ENCODE data around the gene SUPT4H1.

Gene SUPT4H1

DNA sequence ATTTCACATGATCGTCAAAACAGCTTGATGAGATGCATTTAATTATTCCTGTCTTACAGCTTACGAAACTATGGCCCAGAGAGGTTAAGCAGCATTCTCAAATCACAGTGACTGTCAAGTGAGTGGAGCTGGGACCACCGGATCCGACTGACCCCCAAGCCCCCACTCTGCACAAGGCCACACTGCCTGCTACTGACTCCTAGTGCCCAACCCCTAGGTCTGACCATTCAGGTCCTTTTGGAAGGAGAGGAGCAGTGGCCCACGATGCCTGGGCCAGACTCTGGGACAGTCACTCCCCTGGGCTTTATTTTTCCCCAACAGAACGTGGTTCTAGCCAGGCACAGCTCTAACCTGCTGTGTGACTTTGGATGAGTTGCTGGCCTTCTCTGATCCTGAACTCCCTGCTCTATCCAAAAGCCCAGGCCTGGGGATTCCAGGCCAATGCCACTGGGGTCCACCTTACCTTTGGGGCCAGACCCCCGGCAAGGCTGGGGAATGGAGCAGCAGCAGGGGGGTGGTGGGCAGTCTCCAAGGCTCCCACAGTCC lies 33.3 kb downstream of the SUPT4H1 start:
- no peak for DNase-seq (ENCODE audit: low read depth in 2 of 2)

DNA sequence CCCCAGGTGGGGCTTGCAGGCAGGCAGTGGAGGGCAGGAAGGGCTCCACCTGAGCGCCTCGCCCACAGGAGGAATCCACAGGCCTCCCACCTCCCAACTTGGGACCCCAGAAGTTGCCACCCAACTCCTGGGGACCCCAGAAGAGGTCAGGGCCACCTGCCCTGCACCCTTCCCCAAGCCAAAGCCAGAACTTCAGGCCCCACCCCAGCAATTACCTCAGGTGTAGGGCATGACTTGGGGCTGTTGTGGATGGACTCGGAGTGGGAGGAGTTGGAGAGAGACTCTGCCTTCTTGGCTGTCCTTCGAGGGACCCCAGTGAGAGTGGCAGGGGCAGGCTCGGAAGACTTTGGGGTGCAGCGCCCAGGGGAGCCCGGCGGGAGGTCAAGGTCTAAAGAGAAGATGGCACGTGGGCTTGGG lies 33.9 kb downstream of the SUPT4H1 start:
- no peak for DNase-seq (ENCODE audit: low read depth in 2 of 2)

DNA sequence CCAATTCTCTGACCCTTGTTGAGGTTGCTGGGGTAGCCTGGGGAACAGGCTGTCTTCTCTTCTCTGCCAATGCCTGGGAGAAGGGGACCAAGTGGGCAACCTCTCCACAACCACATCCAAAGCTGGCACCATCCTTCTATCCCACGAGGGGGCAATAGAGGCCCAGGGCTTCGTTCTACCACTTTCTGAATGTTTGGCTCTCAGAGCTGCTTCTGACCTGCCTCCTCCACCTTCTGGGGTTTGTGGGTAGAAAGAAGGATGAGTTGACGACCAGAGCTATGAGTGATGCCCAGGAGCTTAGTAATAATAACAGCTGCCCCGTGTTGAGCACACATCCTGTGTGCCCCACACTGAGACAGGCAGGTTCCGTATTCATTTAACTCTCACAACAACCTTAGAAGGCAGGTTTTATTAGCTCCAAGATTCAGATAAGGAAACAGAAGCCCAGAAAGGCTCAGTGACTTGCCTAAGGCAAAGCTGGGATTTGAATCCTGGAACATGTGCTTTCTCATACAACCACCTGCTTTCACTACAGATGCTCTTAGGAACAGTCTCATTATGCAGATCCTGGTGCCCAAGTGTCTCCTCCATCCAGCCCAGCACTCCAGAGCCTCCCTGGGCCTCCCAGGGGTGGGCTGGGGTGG lies 34.5 kb downstream of the SUPT4H1 start:
- peak; percentile 50 to 66 for DNase-seq (ENCODE audit: low read depth in 2 of 2)

DNA sequence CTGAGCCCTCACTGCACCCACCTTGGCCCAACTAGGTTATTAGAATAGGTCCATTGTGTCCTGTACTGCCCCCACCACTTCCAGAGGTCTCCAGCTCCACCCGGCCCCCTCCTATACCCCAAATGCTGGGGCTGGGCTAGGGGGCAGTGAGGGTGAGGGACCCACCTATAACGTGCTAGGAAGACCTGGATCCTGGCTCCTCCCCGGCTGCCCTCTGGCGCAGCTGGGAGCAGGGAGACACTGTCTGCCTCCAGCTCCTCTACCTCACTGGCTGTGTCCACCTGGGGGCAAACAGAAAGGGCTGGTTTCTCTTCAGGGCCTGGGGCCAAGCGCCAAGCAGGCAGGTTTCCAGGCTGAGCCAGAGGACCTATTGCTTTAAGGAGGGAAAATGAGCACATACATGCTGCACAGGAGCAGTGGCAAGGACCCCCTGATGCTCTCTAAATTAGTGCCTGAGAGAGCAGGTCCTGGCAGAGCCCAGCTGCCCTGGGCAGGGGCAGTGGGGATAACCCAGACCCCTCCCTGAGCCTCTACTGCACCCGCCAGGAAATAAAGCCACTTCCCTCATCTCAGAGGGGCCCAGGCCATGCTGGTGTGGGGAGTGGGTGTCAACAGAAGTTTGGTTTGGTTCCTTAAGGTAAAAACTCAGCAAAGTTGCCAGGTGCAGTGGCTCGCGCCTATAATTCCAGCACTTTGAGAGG lies 35.6 kb downstream of the SUPT4H1 start:
- no peak for DNase-seq (ENCODE audit: low read depth in 2 of 2)

DNA sequence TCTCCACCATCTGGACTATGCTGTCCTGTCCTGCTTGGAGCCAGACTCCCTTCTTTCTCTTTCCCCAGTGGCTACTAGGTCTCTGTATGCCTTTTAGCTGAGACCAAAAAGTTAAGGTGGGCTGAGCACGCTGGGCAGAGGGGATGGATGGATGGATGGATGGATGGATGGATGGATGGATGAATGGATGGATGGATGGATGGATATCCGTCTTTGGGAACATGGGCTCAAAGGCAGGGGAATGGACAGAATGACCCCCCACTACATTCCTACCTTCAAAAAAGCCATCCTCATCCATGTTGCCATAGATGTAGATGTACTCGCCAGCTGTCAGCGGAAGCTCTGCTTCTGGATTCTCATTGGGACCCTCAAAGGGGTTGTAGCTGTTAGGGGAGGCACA lies 36.3 kb downstream of the SUPT4H1 start:
- no peak for DNase-seq (ENCODE audit: low read depth in 2 of 2)

DNA sequence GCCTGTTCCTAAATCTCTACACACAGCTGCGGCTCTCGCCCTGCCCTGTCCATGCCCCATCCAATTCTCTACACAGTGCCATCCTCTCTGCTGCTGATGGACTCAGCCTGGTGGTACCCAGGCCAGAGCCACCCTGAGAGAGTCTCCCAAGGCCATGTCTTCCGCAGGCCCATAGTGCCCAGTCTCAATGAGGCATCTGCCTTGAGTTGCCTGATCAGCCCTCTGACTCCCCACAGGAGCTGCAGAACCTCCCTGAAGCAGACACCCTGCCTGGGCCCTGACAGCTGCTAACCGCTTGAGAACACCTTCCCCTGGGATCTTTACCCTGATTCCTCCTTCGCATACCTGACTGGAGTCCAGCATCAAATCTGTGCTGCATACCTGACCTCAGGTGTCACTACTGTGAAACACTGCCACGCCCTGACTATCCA lies 36.7 kb downstream of the SUPT4H1 start:
- DNase-seq (ENCODE audit: low read depth in 2 of 2), result no peak

DNA sequence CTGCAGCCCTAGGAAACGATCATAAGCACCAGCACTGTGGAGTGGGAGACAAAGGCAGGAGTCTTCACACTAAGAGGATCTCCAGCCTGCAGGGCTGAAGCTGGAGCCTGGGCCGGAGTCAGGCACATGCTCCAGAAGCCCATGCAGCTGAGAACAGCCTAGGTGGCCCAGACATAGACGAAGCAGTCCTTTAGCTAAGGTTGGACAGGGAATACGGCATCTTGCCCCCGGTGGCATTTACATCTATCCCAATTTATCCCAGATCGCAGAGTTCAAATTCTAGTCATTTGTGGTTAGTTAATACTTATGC lies 37.3 kb downstream of the SUPT4H1 start:
- DNase-seq (ENCODE audit: low read depth in 2 of 2), result no peak

DNA sequence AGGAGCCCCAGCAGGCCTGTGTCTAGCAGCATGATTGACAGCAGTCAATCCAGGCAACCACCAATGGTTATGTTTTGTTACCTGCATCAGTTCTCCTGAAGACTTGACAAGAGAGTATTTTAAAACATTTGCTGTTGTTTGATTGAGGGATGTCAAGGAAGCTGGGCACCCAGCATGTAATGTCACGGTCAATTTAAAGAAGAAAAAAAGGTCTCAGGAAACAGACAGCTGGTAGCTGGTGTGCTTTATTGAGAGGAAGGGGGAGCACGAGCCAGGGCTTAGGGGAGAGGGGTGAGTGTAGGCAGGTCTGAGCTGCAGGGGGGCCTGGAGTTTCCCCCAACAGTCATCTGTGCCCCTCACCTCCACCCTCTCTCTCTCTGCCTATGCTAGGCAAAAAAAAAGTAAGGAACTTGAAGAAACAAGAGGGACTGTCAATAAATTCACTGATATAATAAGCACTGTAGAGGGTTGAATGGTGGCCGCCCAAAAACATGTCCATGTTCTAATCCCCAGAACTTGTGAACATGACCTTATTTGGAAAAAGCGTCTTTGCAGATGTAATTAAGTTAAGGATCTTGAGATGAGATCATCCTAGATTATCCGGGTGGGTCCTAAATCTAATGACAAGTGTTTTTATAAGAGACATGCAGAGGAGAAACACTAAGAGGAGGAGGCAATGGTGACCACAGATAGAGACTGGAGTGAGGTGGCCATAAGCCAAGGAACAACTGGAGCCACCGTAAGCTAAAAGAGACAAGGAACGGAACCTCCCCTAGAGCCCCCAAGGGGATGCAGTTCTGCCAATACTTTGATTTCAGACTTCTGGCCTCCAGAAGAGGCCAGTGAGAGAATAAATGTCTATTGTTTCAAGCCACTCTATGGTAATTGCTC lies 37.9 kb downstream of the SUPT4H1 start:
- no peak for DNase-seq (ENCODE audit: low read depth in 2 of 2)

DNA sequence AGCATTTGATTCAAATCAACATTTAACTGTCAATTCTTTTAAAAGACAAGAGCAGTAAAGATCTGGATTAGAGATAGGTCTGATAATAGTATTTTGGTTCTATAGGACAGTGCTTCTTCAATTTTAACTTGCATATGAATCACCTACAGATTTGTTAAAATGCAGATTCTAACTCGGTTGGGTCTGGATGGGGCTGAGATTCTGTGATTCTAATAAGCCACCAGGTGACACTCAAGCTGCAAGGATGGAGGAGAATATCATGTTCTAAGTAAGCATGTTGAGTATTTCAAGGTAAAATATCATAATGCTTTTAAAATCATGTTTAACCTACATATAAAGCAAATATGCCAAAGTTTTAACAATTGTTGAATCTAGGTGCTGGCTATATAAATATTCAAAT lies 39.2 kb downstream of the SUPT4H1 start:
- DNase-seq (ENCODE audit: low read depth in 2 of 2), result no peak

DNA sequence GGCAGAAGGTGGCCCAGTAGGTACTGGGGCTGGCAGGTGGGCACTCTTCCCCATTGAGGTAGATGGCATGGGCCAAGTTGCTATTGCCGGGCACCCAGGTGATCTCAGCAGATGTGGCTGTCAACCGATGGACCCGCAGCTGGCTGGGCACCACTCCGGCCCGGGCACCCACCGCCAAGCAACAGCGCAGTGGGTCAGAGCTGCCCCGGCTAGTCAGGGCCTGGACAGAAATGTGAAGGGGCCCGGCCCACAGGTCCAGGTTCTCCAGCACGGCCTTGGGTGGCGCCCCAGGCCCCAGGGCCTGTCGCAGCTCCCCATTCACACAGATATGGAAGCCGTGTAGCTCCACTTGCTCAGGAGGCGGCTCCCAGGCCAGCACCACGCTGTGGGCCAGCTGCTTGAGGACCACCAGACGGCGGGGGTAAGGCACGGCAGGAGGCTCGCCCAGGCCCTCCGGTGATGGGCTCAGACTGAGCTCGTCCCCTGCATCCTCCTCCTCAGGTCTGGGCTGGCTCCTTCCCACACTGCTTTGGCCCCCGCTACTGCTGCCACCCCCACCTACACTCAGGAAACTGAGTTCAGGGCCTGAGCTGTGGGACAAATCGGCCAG lies 39.9 kb downstream of the SUPT4H1 start:
- DNase-seq (ENCODE audit: low read depth in 2 of 2), result no peak

DNA sequence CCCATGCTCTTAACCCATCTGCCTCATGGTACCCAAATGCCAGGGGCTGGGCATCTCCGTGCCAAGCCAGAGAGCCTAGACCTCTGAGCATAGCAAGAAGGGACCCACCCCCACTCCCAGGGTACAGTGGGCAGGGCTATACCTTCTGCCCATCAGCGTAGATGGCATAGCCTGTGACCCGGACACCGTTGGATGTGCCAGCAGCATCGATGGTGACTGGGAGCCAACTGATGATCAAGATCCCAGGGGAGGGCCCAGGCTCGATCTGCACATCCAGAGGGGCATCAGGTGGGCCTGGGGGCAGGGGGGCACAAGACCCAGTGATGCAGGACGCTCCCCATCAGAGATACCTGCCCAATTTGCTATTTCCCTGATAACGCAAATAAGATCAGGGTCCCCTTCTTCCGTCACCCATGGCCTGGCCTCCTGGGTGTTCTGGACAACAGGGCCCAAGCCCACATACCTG lies 40.5 kb downstream of the SUPT4H1 start:
- no peak for DNase-seq (ENCODE audit: low read depth in 2 of 2)

DNA sequence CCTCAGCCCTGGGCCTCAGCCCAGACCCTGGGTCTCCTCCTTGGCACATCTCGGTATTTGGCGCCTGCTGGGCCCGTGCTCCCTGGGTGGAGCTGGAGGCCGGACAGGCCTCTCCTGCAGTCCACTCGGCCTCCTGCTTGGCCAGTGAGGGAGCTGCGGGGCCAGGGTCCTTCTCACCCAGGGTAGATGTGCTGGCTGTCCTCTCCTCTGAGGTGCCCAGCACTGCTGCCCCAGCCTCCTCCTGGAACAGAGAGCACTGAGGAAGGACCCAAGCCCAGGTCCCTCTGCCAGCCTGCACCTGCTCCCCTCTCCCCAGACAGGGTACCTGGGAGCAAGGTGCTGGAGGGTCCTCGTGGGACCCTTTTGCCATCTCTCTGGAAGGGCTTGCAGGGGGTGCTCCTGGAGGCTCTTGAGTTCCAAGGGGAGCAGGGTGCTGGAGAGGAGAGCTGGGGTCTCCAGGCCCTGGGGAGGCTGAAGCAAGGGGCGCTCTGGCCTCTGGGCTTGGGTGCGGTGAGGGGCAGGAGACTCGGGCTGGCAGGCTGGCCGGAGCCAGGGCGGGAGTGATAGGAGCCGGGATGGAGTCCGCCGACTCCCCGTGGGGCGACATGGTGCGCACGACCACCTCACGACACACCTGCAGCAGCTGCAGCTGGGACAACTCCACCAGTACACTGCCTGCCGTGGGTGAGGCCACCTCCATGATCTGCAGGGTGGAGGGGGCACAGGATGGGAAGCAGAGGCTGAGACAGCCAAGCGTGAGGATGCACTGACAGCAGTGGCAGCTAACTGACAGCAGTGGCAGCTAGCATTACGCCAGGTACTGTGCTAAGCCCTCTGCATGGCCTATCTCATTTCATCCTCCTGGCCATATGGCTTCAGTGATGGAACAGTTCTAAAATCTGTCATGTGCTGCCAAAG lies 41.2 kb downstream of the SUPT4H1 start:
- no peak for DNase-seq (ENCODE audit: low read depth in 2 of 2)

DNA sequence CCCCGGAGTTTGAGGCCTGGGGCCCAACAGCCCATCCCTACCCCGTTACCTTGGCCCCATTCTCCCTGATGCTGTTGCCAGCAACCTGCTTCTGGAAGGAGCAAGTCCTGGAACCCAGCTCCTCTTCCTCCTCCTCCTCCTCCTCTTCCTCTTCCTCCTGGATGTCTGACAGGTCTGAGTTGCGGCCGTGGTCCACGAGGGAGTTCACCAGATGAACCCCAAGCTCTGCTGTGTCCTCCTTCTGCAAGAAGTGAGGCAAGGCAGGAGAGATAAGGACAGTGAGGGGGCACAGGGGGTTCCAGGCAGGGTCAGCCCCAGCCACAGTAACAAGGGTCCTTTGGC lies 42.1 kb downstream of the SUPT4H1 start:
- no peak for DNase-seq (ENCODE audit: low read depth in 2 of 2)

DNA sequence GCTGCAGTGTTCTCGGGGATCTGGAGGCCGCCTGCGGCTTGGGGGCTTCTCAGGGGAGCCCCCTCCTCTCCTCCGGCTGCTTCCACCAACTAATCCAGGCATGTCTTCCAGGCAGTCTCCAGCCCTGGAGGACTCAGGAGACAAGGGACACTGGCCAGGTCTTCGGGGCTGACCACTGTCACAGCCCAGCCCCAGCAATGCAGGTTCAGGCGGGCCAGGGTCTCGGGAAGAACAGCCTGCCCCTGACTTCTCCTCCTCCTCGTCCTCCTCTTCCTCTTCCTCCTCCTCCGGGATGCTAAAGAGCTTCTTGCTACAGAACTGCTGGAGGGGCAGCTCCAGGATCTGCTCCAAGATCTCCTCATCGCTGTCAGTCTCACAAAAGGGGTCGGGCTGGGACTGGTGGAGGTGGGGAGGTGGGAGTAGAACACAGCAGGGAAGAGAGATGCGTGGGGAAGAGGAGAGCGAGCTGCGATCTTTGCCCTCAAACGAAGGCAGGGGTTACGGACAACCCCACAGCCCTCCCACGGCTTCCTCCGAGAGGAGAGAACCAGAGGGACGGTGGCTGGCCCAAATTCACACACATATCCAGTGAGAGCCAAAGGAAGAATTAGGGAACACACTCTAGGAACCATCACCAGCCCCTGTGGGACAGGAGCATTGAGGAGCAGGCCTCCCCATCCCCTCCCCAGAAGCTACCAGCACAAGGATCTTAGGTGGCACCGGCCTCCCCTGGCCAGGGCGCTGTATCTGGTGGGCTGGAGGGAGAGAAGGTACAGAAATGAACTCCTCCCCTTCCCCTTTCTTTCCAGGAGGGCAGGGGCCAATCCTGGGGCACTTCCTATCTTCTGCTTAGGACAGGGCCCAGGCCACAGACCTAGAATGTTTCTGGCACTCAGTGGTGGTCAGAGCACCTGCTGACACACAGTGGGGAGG lies 42.8 kb downstream of the SUPT4H1 start:
- no peak for DNase-seq (ENCODE audit: low read depth in 2 of 2)

DNA sequence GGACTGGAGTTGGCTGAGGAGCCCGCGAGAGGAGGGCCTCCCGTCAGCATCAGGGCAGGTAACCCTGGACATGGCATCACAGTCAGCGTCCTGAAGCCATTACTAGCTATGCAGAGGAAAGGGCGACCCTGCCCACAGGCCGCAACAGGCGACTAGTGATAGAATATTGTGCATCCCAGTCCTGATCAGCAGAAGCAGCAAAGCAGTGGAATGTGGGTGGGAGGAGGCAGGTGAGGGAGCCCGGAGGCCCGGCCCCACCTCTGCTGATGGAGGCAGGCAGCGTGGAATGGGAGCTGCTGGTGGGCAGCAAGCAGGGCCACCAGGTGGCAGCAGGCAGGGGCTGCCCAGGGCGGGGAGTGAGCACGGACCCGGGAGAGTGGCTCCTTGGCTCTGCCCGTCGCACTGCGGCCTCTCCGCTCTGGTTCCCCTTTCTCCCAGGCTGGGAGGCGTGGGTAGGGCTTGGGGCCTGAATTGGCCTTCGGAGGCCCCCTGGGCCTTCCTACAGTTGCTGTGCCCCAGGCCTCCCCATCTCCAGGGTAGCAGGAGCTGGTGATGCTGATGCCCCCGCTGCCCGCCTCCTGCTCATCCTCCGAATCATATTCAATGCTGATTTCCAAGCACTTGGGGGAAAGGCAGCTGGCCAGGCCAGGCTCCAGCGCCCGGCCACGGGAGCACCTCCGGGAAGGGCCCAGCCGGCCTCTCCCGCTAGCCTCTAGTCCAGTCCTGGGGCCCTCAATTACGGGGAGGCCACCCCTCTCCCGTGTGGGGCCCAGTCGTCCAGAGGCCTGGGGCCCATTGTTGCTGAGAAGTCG lies 43.6 kb downstream of the SUPT4H1 start:
- no peak for DNase-seq (ENCODE audit: low read depth in 2 of 2)

DNA sequence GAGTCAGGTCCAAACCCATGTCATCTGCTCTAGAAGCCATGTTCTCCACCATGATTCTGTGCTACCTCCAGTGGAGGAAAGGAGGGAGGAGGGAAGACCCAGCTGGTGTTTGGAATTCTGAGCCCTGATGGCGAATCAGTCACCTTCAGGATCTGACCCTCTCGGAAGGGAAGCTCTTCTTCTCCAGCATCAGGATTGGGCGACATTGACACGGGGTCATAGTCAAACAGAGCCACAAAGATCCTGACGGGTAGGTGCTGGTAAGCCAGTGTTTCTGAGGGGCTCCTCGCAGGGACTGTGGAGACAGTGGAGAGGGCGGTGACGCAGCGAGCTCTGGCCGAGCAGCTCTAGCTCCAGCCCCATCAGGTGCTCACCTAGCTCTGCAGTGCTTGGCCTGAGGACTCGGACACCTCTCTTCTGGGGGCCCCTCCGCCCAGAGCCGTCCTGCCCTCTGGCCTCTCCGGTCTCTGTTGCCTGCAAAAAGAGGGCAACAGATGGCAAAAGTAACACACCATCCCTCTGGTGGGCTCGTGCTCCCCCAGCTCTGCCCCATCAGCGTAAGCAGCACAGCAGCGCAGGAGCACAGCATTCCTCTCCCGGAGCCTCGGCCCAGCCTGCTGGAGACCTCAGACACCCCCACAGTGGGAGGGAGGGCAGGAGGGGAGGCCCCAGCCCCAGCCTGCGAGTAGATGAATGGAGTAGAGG lies 44.4 kb downstream of the SUPT4H1 start:
- DNase-seq (ENCODE audit: low read depth in 2 of 2), result no peak

DNA sequence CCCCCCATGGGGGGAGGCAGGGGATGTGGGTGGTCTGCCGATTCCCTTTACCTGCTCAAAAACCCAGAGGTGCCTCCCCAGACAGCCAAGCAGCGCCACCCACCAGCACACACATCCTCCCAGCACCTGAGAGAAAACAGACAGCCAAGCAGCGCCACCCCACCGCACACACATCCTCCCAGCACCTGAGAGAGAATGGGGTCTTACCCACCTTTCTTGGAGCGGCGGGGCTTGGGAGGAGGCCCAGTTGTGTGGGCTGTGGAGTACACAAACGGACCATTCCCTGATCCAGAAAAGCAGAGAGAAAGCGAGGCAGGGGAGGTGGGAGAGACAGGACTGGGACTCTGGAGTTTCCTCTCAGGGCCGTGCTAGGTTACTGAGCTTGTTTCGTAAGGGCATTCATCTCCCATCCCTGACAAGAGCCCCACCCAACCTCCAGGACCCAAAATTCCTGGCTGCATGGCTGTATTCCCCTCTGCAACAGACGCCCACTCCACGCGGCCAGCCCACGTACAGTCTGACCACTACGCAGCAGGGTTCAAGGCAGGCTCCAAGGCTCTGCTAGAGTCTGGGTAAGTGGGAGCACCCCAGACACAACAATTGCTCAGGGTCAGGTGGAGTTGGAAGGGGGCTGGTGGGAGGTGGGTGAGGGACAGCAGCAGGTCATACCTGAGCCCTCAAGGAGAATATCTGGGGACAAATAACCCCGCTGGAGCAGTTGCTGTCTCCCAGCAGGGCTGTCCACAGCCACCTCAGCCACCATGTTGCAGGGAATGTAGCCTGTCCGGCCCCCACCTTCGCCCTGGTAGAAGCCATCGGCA lies 45.7 kb downstream of the SUPT4H1 start:
- no peak for DNase-seq (ENCODE audit: low read depth in 2 of 2)

DNA sequence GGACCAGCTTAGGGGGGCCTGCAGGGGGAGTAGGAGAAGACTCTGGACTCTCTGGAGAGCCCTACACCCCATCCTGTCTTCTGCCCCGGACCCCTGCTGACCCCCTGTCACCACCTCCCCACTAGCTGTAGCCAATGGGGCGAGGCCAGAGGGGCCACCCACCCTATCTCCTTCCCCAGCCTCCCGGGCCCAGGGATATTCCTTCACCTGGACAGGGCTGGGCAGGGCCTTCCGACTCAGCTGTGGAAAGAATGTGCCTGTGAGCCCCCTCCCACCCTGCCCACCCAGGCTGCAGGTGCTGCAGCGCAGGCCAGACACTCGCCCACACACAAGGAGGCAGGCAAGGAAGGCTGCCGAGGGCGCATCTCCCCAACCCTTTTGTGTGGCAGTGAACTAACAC lies 46.4 kb downstream of the SUPT4H1 start:
- no peak for DNase-seq (ENCODE audit: low read depth in 2 of 2)

Measured in stimulated activated CD4-positive, alpha-beta T cell treated with anti-CD3 and anti-CD28 coated beads, Interleukin-1b, Interleukin-23, amount 100 ng/mL, for 4 hours (primary cell).